Body of pancreas (tissue), 4 donors: ENCODE results near the gene DMXL1.

Experiments used
- CTCF ChIP-seq, 7 experiments: fragments of 450-650 bp in 4 of 7; fragments of 200-600 bp in 3 of 7; sonication (generic) in 3 of 7; IDR thresholded peaks; one replicate each; pipeline ENCODE4 v1.5.1; 2016 to 2019; ENCODE audit warnings: antibody characterized with exemption in 7 of 7
- POLR2A ChIP-seq, 3 donors: fragments of 450-650 bp; IDR thresholded peaks; one replicate each; pipeline ENCODE4 v1.6.1; 2016; ENCODE audit warnings: antibody characterized with exemption in 3 of 3, mild to moderate bottlenecking in 2 of 3

GRCh38 chr5:119058979-119059529 is 11.8 kb upstream of the DMXL1 start:
- no peak for TF ChIP-seq CTCF (IDR thresholded peaks at IDR 0.05)
- TF ChIP-seq POLR2A (IDR thresholded peaks at IDR 0.05): no peak
